HG03520 (cell line): Measurements from ENCODE around the gene GKN1.

Source experiments
- ATAC-seq: cut with Tn5 transposase; IDR thresholded peaks from one replicate; pipeline ENCODE4 v1.9.1; 2021; ENCODE audit warnings: mild to moderate bottlenecking, moderate library complexity; ENCODE audit not compliant: unreplicated experiment

Gene GKN1

DNA sequence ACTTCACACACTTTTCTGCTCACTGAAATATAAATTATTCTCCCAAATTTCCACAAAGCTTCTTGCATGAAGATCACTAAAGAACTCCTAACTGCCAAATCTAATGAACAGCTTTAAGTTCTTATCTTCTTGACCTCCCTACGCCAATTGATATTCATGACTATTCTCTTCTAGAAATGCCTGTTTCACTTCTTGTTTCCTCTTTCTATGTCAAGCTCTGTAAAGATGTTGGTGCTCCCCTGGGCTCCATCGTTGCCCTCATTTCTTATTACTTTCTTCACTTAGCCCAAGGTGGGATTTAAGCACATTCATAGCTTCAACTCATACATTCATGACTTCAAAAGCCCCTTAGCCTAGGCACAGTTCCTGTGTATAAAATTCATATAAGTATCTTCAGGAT lies 29.3 kb downstream of the GKN1 start:
- no peak for ATAC-seq

DNA sequence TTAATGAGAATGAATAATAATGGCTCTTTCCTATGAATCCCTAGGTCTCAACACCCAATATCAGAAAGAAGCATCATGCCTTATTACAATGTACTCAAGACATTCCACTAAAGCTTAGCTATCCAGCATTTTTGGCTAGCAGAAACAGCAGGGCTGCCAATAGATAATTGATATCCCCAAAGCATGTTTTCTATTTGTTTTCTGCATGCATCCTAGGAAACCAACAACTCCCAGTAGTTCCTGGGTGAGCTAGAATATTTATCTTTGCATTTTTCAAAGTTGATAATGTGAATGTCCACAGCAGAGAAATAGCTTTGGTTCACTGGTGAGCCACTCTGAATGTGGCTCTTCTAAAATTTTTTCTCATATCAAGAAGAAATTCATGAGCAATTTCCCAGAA lies 32.7 kb downstream of the GKN1 start:
- no peak for ATAC-seq

GRCh38 chr2:69007603-69008002 lies 33.2 kb downstream of the GKN1 start:
- ATAC-seq: no peak

- no peak for ATAC-seq
These were observed 36.2 kb downstream of the GKN1 start for GRCh38 chr2:69010437-69011194.

GRCh38 chr2:69011611-69012157 lies 37.2 kb downstream of the GKN1 start:
- no peak for ATAC-seq

GRCh38 chr2:69012310-69013141 lies 38.1 kb downstream of the GKN1 start:
- ATAC-seq: peak; percentile 48

GRCh38 chr2:69013142-69013839 lies 38.9 kb downstream of the GKN1 start, which contains the start of gene ANTXR1:
ANTXR1 (plus strand) TSS chr2:69013179; CDS start chr2:69013500, 321 bp downstream.
- ATAC-seq: no peak

DNA sequence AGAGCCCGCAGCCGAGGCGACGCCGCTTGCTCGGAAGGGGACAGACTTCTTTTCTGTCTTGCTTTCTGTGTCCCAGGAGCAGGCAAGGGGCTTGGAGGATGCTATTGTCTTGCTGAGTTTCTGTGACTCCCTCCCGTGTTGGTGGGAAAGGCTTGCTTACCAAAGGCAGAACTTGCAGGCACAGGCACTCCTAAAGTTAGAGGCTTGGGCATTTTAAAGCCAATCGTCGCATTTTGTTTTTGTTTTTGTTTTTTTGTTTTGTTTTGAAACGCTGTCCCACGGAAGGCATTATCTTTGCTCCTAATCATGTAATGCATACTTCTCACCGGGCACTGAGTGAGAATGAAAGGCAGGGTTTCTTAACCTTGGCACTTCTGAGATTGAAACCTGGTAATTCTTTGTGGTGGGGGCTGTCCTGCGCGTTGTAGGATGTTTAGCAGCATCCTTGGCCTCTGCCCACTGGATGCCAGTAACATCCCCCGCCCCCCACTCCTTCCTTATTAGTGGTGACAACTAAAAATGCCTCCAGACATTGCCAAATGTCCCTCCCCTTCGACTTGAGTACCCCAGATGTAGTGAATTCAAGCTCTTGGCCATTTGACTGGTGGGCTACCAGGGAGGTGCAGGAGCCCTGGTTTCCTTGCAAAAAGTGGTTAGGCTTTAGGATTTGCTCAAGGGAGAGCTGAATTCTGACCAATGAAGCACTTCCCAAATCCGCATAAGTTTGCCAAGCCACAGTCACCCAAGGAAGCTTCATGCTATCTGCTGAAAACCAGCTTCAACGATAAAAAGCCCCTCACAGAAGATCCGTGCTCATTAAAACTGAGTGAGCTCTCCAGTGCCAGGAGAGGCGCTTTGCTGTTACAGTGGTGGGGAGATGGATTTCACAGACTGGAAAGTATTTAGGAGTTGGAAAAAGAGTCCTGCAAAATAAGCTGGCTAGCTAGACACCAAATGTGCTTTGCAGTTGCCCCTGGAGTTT lies 39.7 kb downstream of the GKN1 start:
- ATAC-seq: no peak

DNA sequence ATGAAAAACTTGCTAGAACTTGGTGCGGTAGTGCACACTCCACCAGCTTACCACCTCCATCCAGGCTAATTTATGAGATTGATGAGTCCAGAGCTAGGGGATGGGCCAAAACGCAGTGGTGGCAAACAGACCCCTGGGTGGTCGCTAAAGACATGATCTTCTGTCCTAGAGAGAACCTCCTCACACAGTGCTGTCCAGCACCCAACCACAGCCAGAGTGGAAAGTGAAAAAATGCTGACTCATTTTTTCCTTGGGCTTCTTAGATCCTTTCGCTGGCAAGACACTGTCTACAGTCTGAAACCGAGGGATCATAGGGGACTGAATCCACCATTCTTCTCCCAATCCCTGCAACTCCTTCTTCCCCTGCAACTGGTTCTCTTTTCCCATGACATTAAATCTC lies 42.6 kb downstream of the GKN1 start:
- ATAC-seq: no peak

GRCh38 chr2:69017835-69018234 lies 43.4 kb downstream of the GKN1 start:
- no peak for ATAC-seq

- no peak for ATAC-seq
These were observed 44.3 kb downstream of the GKN1 start for GRCh38 chr2:69018678-69019095.

DNA sequence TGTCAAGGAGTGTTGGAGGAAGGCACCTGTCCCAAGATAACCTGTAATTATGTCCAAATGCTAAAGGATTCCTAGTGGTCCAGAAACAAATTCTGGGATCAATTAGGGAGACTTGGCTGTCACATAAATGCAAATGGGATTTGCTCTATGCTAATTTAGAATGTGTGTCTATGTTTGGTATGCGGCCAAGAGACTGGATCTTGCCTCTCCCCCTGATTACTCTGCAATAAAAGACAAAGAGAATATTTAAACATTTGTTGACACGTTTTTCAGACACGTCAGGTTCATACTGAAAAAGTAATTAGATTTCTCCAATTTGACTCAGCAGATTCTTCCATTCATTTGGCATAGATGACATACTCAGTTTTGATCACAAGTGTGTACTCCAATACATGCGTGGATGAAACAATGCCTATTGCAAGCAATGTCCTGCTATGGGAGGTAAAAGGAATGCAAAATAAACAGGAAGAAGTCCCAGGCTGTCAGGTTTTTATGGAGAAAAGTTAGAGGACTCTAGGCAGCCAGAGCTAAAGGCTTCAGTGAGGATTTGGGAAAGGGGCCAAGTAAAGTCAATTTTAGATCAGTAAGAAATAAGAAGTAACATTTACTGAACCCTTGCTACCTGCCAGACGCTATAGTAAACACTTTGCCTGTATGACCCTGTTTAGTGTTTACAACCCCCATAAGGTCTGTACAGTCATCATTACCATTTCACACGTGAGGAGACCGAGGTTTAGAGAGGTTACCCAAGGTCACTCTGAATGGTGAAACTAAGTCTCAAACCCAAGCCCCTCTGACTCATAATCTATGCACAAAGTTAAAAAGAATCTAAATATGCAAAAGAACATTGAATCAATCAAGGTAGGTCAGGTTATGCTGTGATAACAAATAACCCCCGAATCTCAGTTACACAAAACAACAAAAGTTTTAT lies 46.3 kb downstream of the GKN1 start:
- ATAC-seq: no peak

DNA sequence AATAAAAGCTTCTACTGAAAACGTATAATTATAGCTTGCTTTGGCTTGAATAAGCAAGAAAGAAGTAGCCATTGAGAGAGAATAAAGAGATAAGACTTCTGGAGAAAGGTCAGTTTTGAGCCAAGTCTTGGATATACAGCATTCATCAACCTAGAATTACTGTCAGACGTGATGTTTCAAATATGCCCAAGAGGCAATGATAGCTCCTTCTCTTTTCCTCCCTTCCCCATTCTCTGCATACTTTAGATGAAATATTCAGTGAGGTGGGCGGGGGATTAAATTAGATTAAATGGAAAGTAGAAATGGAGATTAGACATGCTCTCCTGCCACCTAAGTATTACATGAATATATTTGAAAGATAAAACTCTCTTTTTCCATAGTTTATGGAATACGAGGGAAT lies 47.3 kb downstream of the GKN1 start:
- no peak for ATAC-seq

- ATAC-seq: no peak
These were observed 48.1 kb downstream of the GKN1 start for GRCh38 chr2:69022548-69022947.

- no peak for ATAC-seq
These were observed 48.8 kb downstream of the GKN1 start for GRCh38 chr2:69023236-69023635.

DNA sequence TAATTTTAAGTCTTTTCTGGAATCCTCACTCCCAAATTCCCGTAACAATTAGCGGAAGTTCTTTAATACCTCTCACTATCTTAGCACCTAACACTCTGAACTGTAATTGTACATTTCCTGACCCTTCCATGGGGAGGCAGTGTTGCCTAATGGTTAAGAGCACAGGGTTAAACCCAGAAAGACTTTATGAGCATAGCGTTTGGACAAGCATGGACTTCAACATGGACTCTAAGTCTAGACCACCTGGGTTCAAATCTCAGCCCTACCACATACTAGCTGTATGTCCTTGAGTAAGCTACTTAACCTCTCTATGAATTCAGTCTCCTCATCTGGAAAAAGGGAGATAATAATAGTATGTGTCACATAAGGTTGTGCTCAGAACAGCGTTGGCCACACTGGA lies 51.6 kb downstream of the GKN1 start:
- peak; percentile 44 for ATAC-seq

GRCh38 chr2:69026691-69027459 lies 52.4 kb downstream of the GKN1 start:
- ATAC-seq: no peak
